Right lobe of liver (tissue), 6 donors: ENCODE measurements around the gene NOS2. TPM values are rescaled to one million over a fixed set of nuclear protein-coding genes. Genes with fewer than 3 reads are reported as not detected.

Source experiments
- ATAC-seq, 4 donors: fragments of 200-7000 bp; cut with Tn5 transposase; one replicate each; pipeline ENCODE4 v1.9.1; 2020; ENCODE audit warnings: mild to moderate bottlenecking in 4 of 4, moderate library complexity in 4 of 4
- DNase-seq, 3 donors: peaks; one replicate each; pipeline ENCODE4 v3.0.0-alpha.2; 2020
- H3K27ac ChIP-seq, 3 donors: fragments of 200-600 bp; one replicate each; pipeline ENCODE4 v1.8.0; 2022
- H3K27me3 ChIP-seq, 2 donors: fragments of 200-600 bp; one replicate each; pipeline ENCODE4 v1.8.0; 2022
- H3K36me3 ChIP-seq, 4 donors: fragments of 200-600 bp; sonication (generic) in 1 of 4; one replicate each; pipeline versions ENCODE4 v1.5.1 to v1.8.0; 2017 to 2022; ENCODE audit warnings: control low read depth in 1 of 4
- H3K4me1 ChIP-seq, 4 donors: fragments of 200-600 bp; sonication (generic) in 1 of 4; one replicate each; pipeline versions ENCODE4 v1.5.1 to v1.8.0; 2017 to 2022; ENCODE audit warnings: control low read depth in 1 of 4
- H3K4me3 ChIP-seq, 3 donors: fragments of 200-600 bp; one replicate each; pipeline ENCODE4 v1.8.0; 2022
- H3K9me3 ChIP-seq, 4 donors: fragments of 200-600 bp; sonication (generic) in 1 of 4; one replicate each; pipeline versions ENCODE4 v1.5.1 to v1.8.0; 2017 to 2022; ENCODE audit warnings: control low read depth in 1 of 4
- POLR2A ChIP-seq: fragments of 450-650 bp; IDR thresholded peaks from one replicate; pipeline ENCODE4 v1.6.1; 2017; ENCODE audit warnings: antibody characterized with exemption, mild to moderate bottlenecking
- WGBS: methylation state at CpG from one replicate; pipeline ENCODE4 v1.1.6; 2018; ENCODE audit warnings: low coverage, low lambda C conversion rate; ENCODE audit not compliant: insufficient coverage; ENCODE audit errors: missing lambda C conversion rate; 5-methylcytosine and 5-hydroxymethylcytosine counted together
- intact Hi-C, 2 donors: fragments of 100-400 bp; cut with DNase I; formaldehyde crosslinking; loops; one replicate each; pipeline versions ENCODE4 v1.11.2 to v1.14.1; 2022
- total RNA-seq, 6 experiments: library from RNA; depleted of rRNA in 2 of 6; stranded (reverse); fragments of >200 nt in 2 of 6; fragmentation: NEBNext Ultra II Directional in 3 of 6; extraction: Animal tissue kit (Norgen Biotek cat#: 25700) in 3 of 6; gene quantifications; one replicate each; pipeline versions ENCODE4 v1.1.0 to v1.2.4, GENCODE V29; 2016 to 2023
- TF ChIP-seq, protein P1 (sequence below), 4 donors: fragments of 200-600 bp in 3 of 4; fragments of 450-650 bp in 1 of 4; IDR thresholded peaks; one replicate each; pipeline versions ENCODE4 v1.5.1 to v1.8.0; 2016 to 2022; ENCODE audit warnings: antibody characterized with exemption in 4 of 4, mild to moderate bottlenecking in 2 of 4
- donor health status: DM: no; HTN: yes; CAD: no.
- donor health status: DM: no; HTN: no; CAD: no.
- donor health status: DM: no; HTN: no; CAD: no.
- donor health status: DM: no; HTN: yes; CAD: no.
- donor health status: DM: no; HTN: yes; CAD: no.

The NOS2 gene
- total RNA-seq, 6 experiments from 2014 or later, result 0.07 to 0.09 TPM; not detected in 4

DNA sequence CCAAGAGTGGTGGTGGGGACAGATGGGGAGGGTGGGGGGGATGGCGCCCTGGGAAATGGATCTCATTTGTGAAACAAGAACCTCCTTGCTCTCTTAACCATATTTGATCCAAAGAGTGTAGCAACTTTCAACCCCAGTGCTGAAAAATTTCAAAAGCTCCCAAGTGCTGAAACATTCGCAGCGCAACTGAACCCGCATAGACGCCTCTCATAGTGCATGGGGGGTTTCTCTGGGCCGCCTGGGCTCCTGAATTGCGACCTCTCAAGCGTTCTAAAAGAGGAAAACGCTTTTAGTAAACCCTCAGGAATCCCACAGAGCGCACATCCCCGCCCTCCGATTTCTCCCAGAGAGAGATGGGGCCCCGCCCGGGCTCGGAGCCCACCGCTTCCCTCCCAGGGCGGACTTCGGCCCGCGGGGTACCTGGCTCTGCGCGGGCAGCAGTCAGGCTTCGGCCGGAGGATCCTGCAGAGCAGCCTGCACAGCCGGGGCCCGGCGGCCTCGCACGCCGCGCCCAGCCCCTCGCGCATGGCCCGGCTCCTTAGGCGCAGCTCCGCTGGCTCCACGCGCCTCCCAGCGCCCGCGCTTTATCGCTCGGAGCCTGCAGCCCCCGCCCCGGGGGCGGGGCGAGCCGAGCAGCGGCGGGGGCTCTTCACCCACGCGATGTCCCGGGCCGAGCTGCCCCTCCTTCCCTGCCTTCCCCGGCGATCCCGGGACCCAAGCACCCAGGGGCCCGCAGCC lies 7.0 kb downstream of the NOS2 start:
- ATAC-seq (peak; percentile 45 to 79 (median 54)), DNase-seq (no peak)
- Histone ChIP-seq H3K4me1 (peaks cover 0 to 7% (median 0%) of the 10 kb centered on the region in 4 donors), H3K27me3 (no peaks in the 10 kb centered on the region), H3K9me3 (no peaks in the 10 kb centered on the region), H3K4me3 (peak overlapping the region in 1 of 3 donors; percentile 19), H3K27ac (no peak overlapping the region), H3K36me3 (no peaks in the 10 kb centered on the region)
- intact Hi-C loops, result no loop called here
- no peak for TF ChIP-seq POLR2A
- TF ChIP-seq, protein P1, sequence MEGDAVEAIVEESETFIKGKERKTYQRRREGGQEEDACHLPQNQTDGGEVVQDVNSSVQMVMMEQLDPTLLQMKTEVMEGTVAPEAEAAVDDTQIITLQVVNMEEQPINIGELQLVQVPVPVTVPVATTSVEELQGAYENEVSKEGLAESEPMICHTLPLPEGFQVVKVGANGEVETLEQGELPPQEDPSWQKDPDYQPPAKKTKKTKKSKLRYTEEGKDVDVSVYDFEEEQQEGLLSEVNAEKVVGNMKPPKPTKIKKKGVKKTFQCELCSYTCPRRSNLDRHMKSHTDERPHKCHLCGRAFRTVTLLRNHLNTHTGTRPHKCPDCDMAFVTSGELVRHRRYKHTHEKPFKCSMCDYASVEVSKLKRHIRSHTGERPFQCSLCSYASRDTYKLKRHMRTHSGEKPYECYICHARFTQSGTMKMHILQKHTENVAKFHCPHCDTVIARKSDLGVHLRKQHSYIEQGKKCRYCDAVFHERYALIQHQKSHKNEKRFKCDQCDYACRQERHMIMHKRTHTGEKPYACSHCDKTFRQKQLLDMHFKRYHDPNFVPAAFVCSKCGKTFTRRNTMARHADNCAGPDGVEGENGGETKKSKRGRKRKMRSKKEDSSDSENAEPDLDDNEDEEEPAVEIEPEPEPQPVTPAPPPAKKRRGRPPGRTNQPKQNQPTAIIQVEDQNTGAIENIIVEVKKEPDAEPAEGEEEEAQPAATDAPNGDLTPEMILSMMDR (IDR thresholded peaks at IDR 0.05), result no peak
- WGBS, result 15% methylated on average over 12 of the region's 58 CpGs

DNA sequence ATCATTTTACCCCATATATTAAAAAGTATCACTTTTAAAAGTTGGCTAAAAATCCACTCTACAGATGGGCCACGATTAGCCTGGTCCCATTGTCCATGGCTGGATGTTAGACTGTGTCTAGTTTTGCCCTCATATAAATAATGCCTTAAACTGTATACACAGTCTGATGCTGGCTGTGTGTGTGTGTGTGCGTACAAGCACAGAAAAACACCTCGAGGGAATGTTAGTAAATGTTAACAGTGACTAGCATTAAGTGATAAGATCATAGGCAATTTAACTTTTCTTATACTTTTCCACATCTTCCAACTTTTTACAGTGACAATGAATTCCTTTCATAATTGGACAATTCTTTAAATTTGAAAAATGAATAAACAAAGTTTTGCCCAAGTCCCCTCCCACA lies 8.2 kb downstream of the NOS2 start:
- H3K36me3 ChIP-seq, result no peaks in the 10 kb centered on the region
- no peak overlapping the region for H3K27ac ChIP-seq
- TF ChIP-seq, protein P1 (IDR thresholded peaks at IDR 0.05), result no peak
- TF ChIP-seq POLR2A, result no peak
- peaks cover 0 to 7% (median 0%) of the 10 kb centered on the region in 4 donors for H3K4me1 ChIP-seq
- intact Hi-C loops, result no loop called here
- no peak overlapping the region for H3K4me3 ChIP-seq
- H3K27me3 ChIP-seq, result no peaks in the 10 kb centered on the region
- 59% methylated on average over 3 of the region's 3 CpGs for WGBS
- ATAC-seq (no peak), DNase-seq (no peak)
- no peaks in the 10 kb centered on the region for H3K9me3 ChIP-seq

DNA sequence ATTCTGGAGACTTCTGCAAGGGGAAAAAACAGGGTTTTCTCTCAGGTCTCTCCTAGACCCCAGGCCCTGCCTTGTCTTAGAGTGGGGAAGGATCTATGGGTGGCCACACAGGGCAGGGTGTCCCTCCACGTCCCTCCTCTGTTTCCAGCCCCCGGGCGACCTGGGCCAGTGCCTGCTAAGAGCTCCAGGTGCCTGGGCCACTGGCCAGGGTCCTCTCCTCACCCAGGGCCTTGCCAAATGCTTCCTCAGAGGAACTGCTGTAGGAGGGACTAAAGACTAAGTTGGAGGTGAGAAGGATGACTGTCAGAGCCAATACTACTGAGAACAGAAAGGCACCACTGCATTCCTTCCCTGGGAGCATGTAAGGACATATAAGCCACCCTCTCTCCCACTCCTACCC lies 11.4 kb downstream of the NOS2 start:
- H3K36me3 ChIP-seq, result no peaks in the 10 kb centered on the region
- intact Hi-C loops, result no loop called here
- H3K9me3 ChIP-seq, result no peaks in the 10 kb centered on the region
- no peak for TF ChIP-seq POLR2A
- TF ChIP-seq, protein P1 (IDR thresholded peaks at IDR 0.05), result no peak
- no peak for ATAC-seq
- H3K27me3 ChIP-seq, result no peaks in the 10 kb centered on the region
- peaks cover 0 to 7% (median 0%) of the 10 kb centered on the region in 4 donors for H3K4me1 ChIP-seq
- H3K27ac ChIP-seq, result no peak overlapping the region
- 63% methylated on average over 3 of the region's 3 CpGs for WGBS
- no peak overlapping the region for H3K4me3 ChIP-seq
- DNase-seq, result no peak

GRCh38 chr17:27783440-27784350 lies 16.6 kb downstream of the NOS2 start:
- Histone ChIP-seq H3K27ac (no peak overlapping the region), H3K9me3 (no peaks in the 10 kb centered on the region), H3K27me3 (no peaks in the 10 kb centered on the region), H3K4me3 (no peak overlapping the region), H3K36me3 (no peaks in the 10 kb centered on the region), H3K4me1 (no peaks in the 10 kb centered on the region)
- intact Hi-C loops, result no loop called here
- DNase-seq, result peak in 1 of 3 donors; percentile 24
- 80% methylated on average over 6 of the region's 9 CpGs for WGBS
- no peak for TF ChIP-seq POLR2A
- TF ChIP-seq, protein P1 (IDR thresholded peaks at IDR 0.05), result no peak
- ATAC-seq, result no peak
